SK-N-SH treated with all-trans-retinoic acid at 6 μM for 48 hours (cell line): ENCODE measurements around the gene CCNL2.
"Not testable (repeated sequence)": the region's sequence is repeated elsewhere in the genome, so short reads cannot be mapped to it uniquely, and the experiment has no call there.

Experiments
- ATAC-seq: fragments of 200-7000 bp; cut with Tn5 transposase; 3 replicates; pipeline ENCODE4 v1.9.1; 2020; ENCODE audit warnings: mild to moderate bottlenecking, moderate library complexity
- ARNTL ChIP-seq: fragments of 450-650 bp; formaldehyde crosslinking; IDR thresholded peaks from 2 replicates; pipeline ENCODE4 v1.5.0; 2020; ENCODE audit warnings: low read depth, mild to moderate bottlenecking, moderate library complexity, borderline replicate concordance
- CSDC2 ChIP-seq: fragments of 250-450 bp; sonication (Bioruptor Pico); IDR thresholded peaks from 2 replicates; pipeline ENCODE4 v1.5.0; 2020; ENCODE audit warnings: mild to moderate bottlenecking, moderate library complexity
- ESRRG ChIP-seq: fragments of 250-450 bp; sonication (Bioruptor Pico); IDR thresholded peaks from 2 replicates; pipeline ENCODE4 v1.6.1; 2021; ENCODE audit warnings: mild to moderate bottlenecking
- GLIS3 ChIP-seq: fragments of 250-450 bp; sonication (Bioruptor Pico); IDR thresholded peaks from 2 replicates; pipeline ENCODE4 v1.5.0; 2020; ENCODE audit warnings: mild to moderate bottlenecking, moderate library complexity
- ISL1 ChIP-seq: fragments of 250-450 bp; sonication (Bioruptor Pico); IDR thresholded peaks from 2 replicates; pipeline ENCODE4 v2.1.2; 2022; ENCODE audit warnings: mild to moderate bottlenecking, moderate library complexity
- OSR1 ChIP-seq: fragments of 250-450 bp; sonication (Bioruptor Pico); IDR thresholded peaks from 2 replicates; pipeline ENCODE4 v1.8.0; 2022; ENCODE audit warnings: moderate library complexity, mild to moderate bottlenecking, inconsistent platforms
- PPARA ChIP-seq: fragments of 250-450 bp; sonication (Bioruptor Pico); IDR thresholded peaks from 2 replicates; pipeline ENCODE4 v1.5.0; 2020; ENCODE audit warnings: mild to moderate bottlenecking, borderline replicate concordance
- SNAI2 ChIP-seq: fragments of 250-450 bp; sonication (Bioruptor Pico); IDR thresholded peaks from 2 replicates; pipeline ENCODE4 v1.5.0; 2020; ENCODE audit warnings: mild to moderate bottlenecking, moderate library complexity
- TCF4 ChIP-seq: fragments of 250-450 bp; sonication (Bioruptor Pico); IDR thresholded peaks from 2 replicates; pipeline ENCODE4 v1.8.0; 2021; ENCODE audit warnings: mild to moderate bottlenecking, moderate library complexity, borderline replicate concordance
- ZFP3 ChIP-seq: fragments of 250-450 bp; sonication (Bioruptor Pico); IDR thresholded peaks from 2 replicates; pipeline ENCODE4 v1.5.0; 2020; ENCODE audit warnings: mild to moderate bottlenecking, moderate library complexity
- ZNF70 ChIP-seq: fragments of 450-650 bp; formaldehyde crosslinking; IDR thresholded peaks from 2 replicates; pipeline ENCODE4 v1.5.0; 2020; ENCODE audit warnings: mild to moderate bottlenecking, moderate library complexity
- ZNF8 ChIP-seq: fragments of 450-650 bp; formaldehyde crosslinking; IDR thresholded peaks from 2 replicates; pipeline ENCODE4 v1.5.0; 2020; ENCODE audit warnings: mild to moderate bottlenecking, moderate library complexity
- TF ChIP-seq, protein P1 (sequence below): fragments of 250-450 bp; sonication (Bioruptor Pico); IDR thresholded peaks from 2 replicates; pipeline ENCODE4 v1.5.0; 2020; ENCODE audit warnings: mild to moderate bottlenecking, moderate library complexity
- TF ChIP-seq, protein P2 (sequence below): fragments of 250-450 bp; sonication (Bioruptor Pico); IDR thresholded peaks from 2 replicates; pipeline ENCODE4 v1.8.0; 2020; ENCODE audit warnings: mild to moderate bottlenecking, moderate library complexity, borderline replicate concordance

Gene CCNL2

DNA sequence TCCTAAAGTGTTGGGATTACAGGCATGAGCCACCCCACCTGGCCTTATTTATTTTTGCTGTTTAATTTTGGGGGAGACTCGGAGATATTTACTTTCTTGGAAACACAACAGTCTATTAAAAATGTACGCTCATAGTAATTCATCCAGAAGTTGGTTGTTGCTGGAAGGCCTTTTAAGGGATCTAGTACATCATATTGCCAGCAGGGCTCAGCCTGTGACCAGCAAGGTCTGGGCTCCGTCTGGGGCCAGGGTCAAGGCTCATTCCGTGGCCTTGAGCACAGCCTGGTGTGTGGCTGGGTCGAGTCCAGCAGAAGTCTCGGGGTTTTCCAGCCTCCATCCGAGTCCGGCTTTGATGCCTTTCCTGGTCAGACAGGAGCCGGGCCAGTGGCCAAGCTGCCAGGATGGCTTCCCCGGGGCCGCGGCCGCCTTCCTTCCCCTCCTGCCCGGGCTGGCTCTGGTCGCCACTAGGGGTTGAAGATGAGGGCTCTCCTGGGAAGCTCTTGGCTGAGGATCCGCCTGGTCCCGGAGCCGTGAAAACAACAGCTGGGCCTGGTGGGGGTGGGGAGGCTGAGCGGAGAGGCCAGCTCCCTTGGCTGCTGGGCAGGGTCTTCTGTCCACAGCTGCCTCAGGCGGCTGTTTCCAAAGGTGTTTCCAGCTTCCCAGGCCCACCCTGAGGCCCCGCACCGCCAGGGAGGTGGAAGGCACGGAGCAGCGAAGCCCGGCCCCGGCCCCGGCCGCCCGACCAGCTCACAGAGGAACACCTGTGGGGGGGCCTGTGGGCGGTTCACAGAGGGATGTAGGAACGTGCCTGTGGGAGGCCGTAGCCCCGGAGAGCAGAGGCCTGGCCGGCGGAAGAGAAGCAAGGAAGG lies 31.2 kb upstream of the CCNL2 start (continued):
- TF ChIP-seq, protein P1, sequence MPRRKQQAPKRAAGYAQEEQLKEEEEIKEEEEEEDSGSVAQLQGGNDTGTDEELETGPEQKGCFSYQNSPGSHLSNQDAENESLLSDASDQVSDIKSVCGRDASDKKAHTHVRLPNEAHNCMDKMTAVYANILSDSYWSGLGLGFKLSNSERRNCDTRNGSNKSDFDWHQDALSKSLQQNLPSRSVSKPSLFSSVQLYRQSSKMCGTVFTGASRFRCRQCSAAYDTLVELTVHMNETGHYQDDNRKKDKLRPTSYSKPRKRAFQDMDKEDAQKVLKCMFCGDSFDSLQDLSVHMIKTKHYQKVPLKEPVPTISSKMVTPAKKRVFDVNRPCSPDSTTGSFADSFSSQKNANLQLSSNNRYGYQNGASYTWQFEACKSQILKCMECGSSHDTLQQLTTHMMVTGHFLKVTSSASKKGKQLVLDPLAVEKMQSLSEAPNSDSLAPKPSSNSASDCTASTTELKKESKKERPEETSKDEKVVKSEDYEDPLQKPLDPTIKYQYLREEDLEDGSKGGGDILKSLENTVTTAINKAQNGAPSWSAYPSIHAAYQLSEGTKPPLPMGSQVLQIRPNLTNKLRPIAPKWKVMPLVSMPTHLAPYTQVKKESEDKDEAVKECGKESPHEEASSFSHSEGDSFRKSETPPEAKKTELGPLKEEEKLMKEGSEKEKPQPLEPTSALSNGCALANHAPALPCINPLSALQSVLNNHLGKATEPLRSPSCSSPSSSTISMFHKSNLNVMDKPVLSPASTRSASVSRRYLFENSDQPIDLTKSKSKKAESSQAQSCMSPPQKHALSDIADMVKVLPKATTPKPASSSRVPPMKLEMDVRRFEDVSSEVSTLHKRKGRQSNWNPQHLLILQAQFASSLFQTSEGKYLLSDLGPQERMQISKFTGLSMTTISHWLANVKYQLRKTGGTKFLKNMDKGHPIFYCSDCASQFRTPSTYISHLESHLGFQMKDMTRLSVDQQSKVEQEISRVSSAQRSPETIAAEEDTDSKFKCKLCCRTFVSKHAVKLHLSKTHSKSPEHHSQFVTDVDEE (CRISPR knock-in tag): no peak
- TF ChIP-seq, protein P2, sequence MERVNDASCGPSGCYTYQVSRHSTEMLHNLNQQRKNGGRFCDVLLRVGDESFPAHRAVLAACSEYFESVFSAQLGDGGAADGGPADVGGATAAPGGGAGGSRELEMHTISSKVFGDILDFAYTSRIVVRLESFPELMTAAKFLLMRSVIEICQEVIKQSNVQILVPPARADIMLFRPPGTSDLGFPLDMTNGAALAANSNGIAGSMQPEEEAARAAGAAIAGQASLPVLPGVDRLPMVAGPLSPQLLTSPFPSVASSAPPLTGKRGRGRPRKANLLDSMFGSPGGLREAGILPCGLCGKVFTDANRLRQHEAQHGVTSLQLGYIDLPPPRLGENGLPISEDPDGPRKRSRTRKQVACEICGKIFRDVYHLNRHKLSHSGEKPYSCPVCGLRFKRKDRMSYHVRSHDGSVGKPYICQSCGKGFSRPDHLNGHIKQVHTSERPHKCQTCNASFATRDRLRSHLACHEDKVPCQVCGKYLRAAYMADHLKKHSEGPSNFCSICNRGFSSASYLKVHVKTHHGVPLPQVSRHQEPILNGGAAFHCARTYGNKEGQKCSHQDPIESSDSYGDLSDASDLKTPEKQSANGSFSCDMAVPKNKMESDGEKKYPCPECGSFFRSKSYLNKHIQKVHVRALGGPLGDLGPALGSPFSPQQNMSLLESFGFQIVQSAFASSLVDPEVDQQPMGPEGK (CRISPR knock-in tag): no peak
- TF ChIP-seq SNAI2 (no peak), TCF4 (CRISPR knock-in tag) (no peak)
- TF ChIP-seq, all 23 proteins: peak for 0

DNA sequence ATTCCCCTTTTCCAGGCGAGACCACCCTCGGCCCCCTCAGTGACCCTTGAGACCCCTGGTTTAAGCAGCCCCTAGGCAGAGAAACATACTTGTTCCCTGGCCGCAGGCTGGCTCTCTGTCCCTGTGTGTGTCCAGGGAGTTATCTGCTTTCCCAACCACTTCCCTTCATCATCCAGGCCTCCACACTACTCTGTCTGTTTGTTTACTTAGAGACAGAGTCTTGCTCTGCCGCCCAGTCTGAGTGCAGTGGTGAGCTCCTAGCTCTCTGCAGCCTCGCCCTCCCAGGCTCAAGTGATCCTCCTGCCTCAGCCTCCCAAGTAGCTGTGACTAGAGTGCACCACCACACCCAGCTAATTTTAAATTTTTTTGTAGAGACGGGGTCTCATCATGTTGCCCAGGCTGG lies 30.5 kb upstream of the CCNL2 start:
- ATAC-seq: no peak
- TF ChIP-seq PPARA (CRISPR knock-in tag): no peak
- TF ChIP-seq OSR1 (CRISPR knock-in tag): no peak
- TF ChIP-seq ARNTL (CRISPR knock-in tag): no peak
- TF ChIP-seq, protein P1 (CRISPR knock-in tag): no peak
- TF ChIP-seq, protein P2 (CRISPR knock-in tag): no peak
- TF ChIP-seq ZFP3 (CRISPR knock-in tag): peak; percentile 77

DNA sequence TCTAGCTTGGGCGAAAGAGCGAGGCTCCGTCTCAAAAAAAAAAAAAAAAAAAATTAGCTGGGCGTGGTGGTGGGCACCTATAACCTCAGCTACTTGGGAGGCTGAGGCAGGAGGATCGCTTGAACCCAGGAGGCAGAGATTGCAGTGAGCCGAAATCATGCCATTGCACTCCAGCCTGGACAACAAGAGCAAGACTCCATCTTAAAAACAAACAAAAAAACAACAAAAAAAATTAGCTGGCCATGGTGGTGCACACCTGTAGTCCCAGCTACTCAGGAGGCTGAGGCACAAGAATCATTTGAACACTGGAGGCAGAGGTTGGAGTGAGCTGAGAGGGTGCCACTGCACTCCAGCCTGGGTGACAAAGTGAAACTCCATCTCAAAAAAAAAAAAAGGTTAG lies 29.8 kb upstream of the CCNL2 start:
- ATAC-seq: not testable (repeated sequence)

DNA sequence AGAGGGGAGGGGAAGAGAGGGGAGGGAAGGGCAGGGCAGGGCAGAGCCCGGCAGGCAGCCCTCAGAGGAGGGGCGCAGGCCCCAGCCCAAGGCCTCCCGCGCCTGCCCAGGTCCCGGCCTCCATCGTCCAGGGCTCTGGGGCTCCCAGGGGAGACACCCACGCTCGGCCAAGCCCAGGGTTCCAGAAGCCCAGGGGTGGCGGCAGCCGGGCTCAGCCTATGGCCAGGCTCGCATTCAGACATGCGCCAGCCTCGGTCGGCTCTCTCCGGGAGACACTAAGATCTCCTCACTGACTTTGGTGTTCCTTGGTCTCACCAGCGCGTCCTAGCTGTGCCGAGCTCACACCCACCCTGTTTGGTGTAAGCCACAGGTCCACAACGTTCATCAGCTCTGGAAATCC lies 29.0 kb upstream of the CCNL2 start:
- TF ChIP-seq ZNF70 (CRISPR knock-in tag): no peak
- no peak for TF ChIP-seq ISL1
- TF ChIP-seq, protein P2 (CRISPR knock-in tag): no peak
- TF ChIP-seq CSDC2 (CRISPR knock-in tag): no peak
- TF ChIP-seq ZNF8 (CRISPR knock-in tag): no peak
- no peak for TF ChIP-seq ZFP3 (CRISPR knock-in tag)
- no peak for TF ChIP-seq PPARA (CRISPR knock-in tag)
- TF ChIP-seq, protein P1 (CRISPR knock-in tag): no peak
- TF ChIP-seq ESRRG (CRISPR knock-in tag): no peak
- TF ChIP-seq TCF4 (CRISPR knock-in tag): no peak
- no peak for TF ChIP-seq OSR1 (CRISPR knock-in tag)
- TF ChIP-seq ARNTL (CRISPR knock-in tag): no peak
- TF ChIP-seq GLIS3 (CRISPR knock-in tag): no peak
- no peak for ATAC-seq
